Right atrium auricular region (tissue), 2 donors: ENCODE data around the gene FOXP1. TPM values are rescaled to one million over a fixed set of nuclear protein-coding genes. Genes with fewer than 3 reads are reported as not detected.

Experiments used
- DNase-seq: peaks from one replicate; pipeline ENCODE4 v3.0.0-alpha.2; 2019; ENCODE audit warnings: low spot score
- H3K27ac ChIP-seq, 2 donors: fragments of 200-600 bp; sonication (generic); 1 replicate in 1 of 2; 2 replicates in 1 of 2; pipeline ENCODE4 v1.5.1; 2016 to 2019
- H3K27me3 ChIP-seq, 2 donors: fragments of 200-600 bp; sonication (generic); one replicate each; pipeline versions ENCODE4 v1.5.1 to v1.6.0; 2017 to 2019
- H3K36me3 ChIP-seq: fragments of 200-600 bp; sonication (generic); one replicate; pipeline ENCODE4 v1.5.1; 2016
- H3K4me1 ChIP-seq, 2 donors: fragments of 200-600 bp; sonication (generic); one replicate each; pipeline versions ENCODE4 v1.5.1 to v1.6.0; 2017 to 2019
- H3K4me3 ChIP-seq, 2 donors: fragments of 200-600 bp; sonication (generic); 1 replicate in 1 of 2; 2 replicates in 1 of 2; pipeline ENCODE4 v1.5.1; 2017 to 2019; ENCODE audit warnings: mild to moderate bottlenecking in 1 of 2, moderate library complexity in 1 of 2
- H3K9me3 ChIP-seq, 2 donors: fragments of 200-600 bp; sonication (generic); one replicate each; pipeline ENCODE4 v1.5.1; 2019
- microRNA counts, 2 donors: library from miRNA; unstranded; fragments of <30 nt; microRNA quantifications; one replicate each; lab custom pipeline; 2016 to 2017
- microRNA-seq, 2 donors: library from miRNA; unstranded; fragments of <30 nt; microRNA quantifications; one replicate each; pipeline ENCODE4, GENCODE V29; 2016 to 2017; ENCODE audit warnings: borderline number of aligned reads in 2 of 2, borderline replicate concordance in 1 of 2
- total RNA-seq, 2 donors: library from RNA; depleted of rRNA; stranded (reverse); fragments of >200 nt; gene quantifications; one replicate each; pipeline ENCODE4 v1.1.0, GENCODE V29; 2016
- TF ChIP-seq, protein P1 (sequence below), 2 donors: fragments of 200-600 bp; sonication (generic); IDR thresholded peaks; one replicate each; pipeline ENCODE4 v1.5.1; 2019; ENCODE audit warnings: antibody characterized with exemption in 2 of 2

Gene FOXP1
- total RNA-seq, 2 donors from 2014 or later, result 39.2 to 59.0 TPM

DNA sequence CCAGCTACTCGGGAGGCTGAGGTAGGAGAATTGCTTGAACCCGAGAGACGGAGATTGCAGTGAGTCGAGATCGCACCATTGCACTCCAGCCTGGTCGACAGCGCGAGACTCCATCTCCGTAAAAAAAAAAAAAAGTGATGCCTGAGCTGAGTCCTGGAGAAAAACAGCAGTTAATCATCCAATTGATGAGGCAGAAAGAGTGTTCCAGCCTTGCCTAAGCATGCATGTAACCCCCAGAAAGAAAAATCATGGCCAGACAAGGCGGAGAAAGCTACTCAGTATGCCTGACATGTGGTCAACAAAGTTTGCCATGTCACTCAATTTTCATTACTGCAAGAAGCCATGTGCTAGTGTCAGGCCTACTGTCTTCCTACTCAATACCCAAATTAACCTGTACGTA lies 678.0 kb downstream of the FOXP1 start:
- no peak for DNase-seq
- Histone ChIP-seq H3K4me3 (no peak overlapping the region), H3K27ac (no peak overlapping the region), H3K4me1 (no peaks in the 10 kb centered on the region), H3K27me3 (no peaks in the 10 kb centered on the region), H3K36me3 (no peaks in the 10 kb centered on the region), H3K9me3 (peaks cover 0 to 11% of the 10 kb centered on the region in 2 donors)
- TF ChIP-seq, protein P1, sequence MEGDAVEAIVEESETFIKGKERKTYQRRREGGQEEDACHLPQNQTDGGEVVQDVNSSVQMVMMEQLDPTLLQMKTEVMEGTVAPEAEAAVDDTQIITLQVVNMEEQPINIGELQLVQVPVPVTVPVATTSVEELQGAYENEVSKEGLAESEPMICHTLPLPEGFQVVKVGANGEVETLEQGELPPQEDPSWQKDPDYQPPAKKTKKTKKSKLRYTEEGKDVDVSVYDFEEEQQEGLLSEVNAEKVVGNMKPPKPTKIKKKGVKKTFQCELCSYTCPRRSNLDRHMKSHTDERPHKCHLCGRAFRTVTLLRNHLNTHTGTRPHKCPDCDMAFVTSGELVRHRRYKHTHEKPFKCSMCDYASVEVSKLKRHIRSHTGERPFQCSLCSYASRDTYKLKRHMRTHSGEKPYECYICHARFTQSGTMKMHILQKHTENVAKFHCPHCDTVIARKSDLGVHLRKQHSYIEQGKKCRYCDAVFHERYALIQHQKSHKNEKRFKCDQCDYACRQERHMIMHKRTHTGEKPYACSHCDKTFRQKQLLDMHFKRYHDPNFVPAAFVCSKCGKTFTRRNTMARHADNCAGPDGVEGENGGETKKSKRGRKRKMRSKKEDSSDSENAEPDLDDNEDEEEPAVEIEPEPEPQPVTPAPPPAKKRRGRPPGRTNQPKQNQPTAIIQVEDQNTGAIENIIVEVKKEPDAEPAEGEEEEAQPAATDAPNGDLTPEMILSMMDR (IDR thresholded peaks at IDR 0.05), result no peak

MicroRNAs encoded within 50 kb of the gene (microRNA counts, 767-probe panel; counts per million panel counts)
- 0 to 1,860 counts per million in 2 donors for microRNA hsa-miR-1284 (lab: Ali Mortazavi, UCI)

Small RNA genes lying within 50 kb of the gene (microRNA-seq; reads per million reads assigned to microRNA genes)
- gene MIR1284, result 0 to 1.4 reads per million in 2 donors

Other genes with a start within 250 kb of the FOXP1 start
- 10 to 100 TPM; 18.2 to 23.3 TPM for gene EIF4E3, start 141.7 kb upstream of the FOXP1 start, total RNA-seq
- gene GPR27, start 170.1 kb upstream of the FOXP1 start, total RNA-seq, result 1 to 10 TPM in 1 of 2 donors, under 1 TPM in 1; 0.98 to 1.9 TPM
- gene PROK2, start 201.4 kb upstream of the FOXP1 start, total RNA-seq, result under 1 TPM in 1 of 2 donors, not detected in 1; 0.48 TPM